Hepatocyte (in vitro differentiated cells): Measurements from ENCODE around the gene ZNF423. TPM values are rescaled to one million over a fixed set of nuclear protein-coding genes. Genes with fewer than 3 reads are reported as not detected.

Experiments used
- DNase-seq: peaks from one replicate; pipeline ENCODE4 v3.0.0-alpha.2; 2016; ENCODE audit warnings: low spot score
- H2AFZ ChIP-seq: fragments of 200-600 bp; sonication (generic); 2 replicates; pipeline ENCODE4 v1.6.0; 2016; ENCODE audit warnings: antibody characterized with exemption, mild to moderate bottlenecking
- H3K27ac ChIP-seq: fragments of 200-600 bp; sonication (generic); 2 replicates; pipeline ENCODE4 v1.5.1; 2016; ENCODE audit warnings: mild to moderate bottlenecking
- H3K27me3 ChIP-seq: fragments of 200-600 bp; sonication (generic); 2 replicates; pipeline ENCODE4 v1.6.1; 2016
- H3K36me3 ChIP-seq: fragments of 200-600 bp; sonication (generic); replicated peaks from 2 replicates; pipeline ENCODE4 v1.5.1; 2016; ENCODE audit warnings: low read depth; ENCODE audit not compliant: insufficient read depth
- H3K4me1 ChIP-seq: fragments of 200-600 bp; sonication (generic); 2 replicates; pipeline ENCODE4 v1.5.1; 2016; ENCODE audit warnings: mild to moderate bottlenecking, moderate library complexity; ENCODE audit not compliant: insufficient read depth
- H3K4me2 ChIP-seq: fragments of 200-600 bp; sonication (generic); 2 replicates; pipeline ENCODE4 v1.6.0; 2016
- H3K4me3 ChIP-seq: fragments of 200-600 bp; sonication (generic); 2 replicates; pipeline ENCODE4 v1.5.1; 2016; ENCODE audit warnings: mild to moderate bottlenecking
- H3K79me2 ChIP-seq: fragments of 200-600 bp; sonication (generic); 2 replicates; pipeline ENCODE4 v1.6.0; 2017; ENCODE audit warnings: mild to moderate bottlenecking
- H3K9me2 ChIP-seq: fragments of 200-600 bp; sonication (generic); replicated peaks from 2 replicates; pipeline ENCODE4 v1.6.0; 2017; ENCODE audit warnings: mild to moderate bottlenecking; ENCODE audit not compliant: insufficient read depth
- H3K9me3 ChIP-seq: fragments of 200-600 bp; sonication (generic); 2 replicates; pipeline ENCODE4 v1.5.1; 2016; ENCODE audit warnings: low read depth, mild to moderate bottlenecking
- H4K20me1 ChIP-seq: fragments of 200-600 bp; sonication (generic); 2 replicates; pipeline ENCODE4 v1.6.0; 2016; ENCODE audit warnings: mild to moderate bottlenecking; ENCODE audit not compliant: insufficient read depth, poor library complexity, severe bottlenecking
- CTCF ChIP-seq: fragments of 200-600 bp; sonication (generic); IDR thresholded peaks from 2 replicates; pipeline ENCODE4 v1.5.1; 2016; ENCODE audit warnings: antibody characterized with exemption, mild to moderate bottlenecking; ENCODE audit not compliant: poor library complexity
- EZH2 ChIP-seq: fragments of 200-600 bp; sonication (generic); IDR thresholded peaks from 2 replicates; pipeline ENCODE4 v1.6.1; 2016; ENCODE audit warnings: antibody characterized with exemption, mild to moderate bottlenecking, borderline replicate concordance
- EZH2phosphoT487 ChIP-seq: fragments of 200-600 bp; sonication (generic); IDR thresholded peaks from one replicate; pipeline ENCODE4 v1.6.1; 2018; ENCODE audit warnings: antibody characterized with exemption, mild to moderate bottlenecking, low read depth, moderate library complexity; ENCODE audit not compliant: unreplicated experiment, severe bottlenecking
- WGBS: methylation state at CpG from one replicate; pipeline ENCODE4 v1.1.6; 2016; ENCODE audit warnings: low lambda C conversion rate; ENCODE audit errors: missing lambda C conversion rate; 5-methylcytosine and 5-hydroxymethylcytosine counted together
- polyA plus RNA-seq: library from polyadenylated mRNA; unstranded; fragments of >200 nt; fragmentation: Nextera tagmentation; extraction: Ambion mirVana; gene quantifications from 2 replicates; pipeline ENCODE4 v1.2.1, GENCODE V29; 2016
- total RNA-seq: library from RNA; depleted of rRNA; stranded (reverse); fragments of >200 nt; gene quantifications from 2 replicates; pipeline ENCODE4 v1.2.3, GENCODE V29; 2014

ZNF423 gene
- total and polyA plus RNA-seq, 2 experiments from 2014 or later: 9.6 to 11.8 TPM

DNA sequence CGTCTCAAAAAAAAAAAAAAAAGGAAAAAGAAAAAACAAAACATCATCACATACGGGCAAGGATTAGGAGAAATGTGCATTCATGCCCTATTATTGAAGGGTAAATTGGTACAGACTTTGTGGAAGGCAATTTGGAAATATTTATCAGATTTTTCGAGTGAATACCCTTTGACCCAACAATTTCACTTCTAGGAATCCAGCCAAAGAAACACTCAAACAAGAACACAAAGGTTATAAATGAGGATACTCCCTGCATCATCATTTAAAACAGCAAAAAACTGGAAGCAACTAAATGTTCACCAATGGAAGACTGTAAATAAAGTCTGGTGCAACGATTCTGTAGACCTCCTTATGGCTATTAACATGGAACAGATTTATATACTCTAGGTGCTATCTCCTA, 12.9 kb downstream of the ZNF423 start:
- no peak overlapping the region for H3K4me3 ChIP-seq
- H4K20me1 ChIP-seq: peaks cover 10% of the 10 kb centered on the region
- no peak overlapping the region for H2AFZ ChIP-seq
- H3K36me3 ChIP-seq: no peaks in the 10 kb centered on the region
- no peak overlapping the region for H3K27ac ChIP-seq
- peaks cover 31% of the 10 kb centered on the region for H3K4me1 ChIP-seq
- H3K27me3 ChIP-seq: no peaks in the 10 kb centered on the region
- peaks cover 62% of the 10 kb centered on the region for H3K79me2 ChIP-seq
- TF ChIP-seq EZH2phosphoT487 (no peak), EZH2 (no peak), CTCF (no peak)
- H3K4me2 ChIP-seq: no peak overlapping the region
- 80% methylated on average over 4 of the region's 4 CpGs for WGBS
- DNase-seq: no peak
- H3K9me3 ChIP-seq: no peaks in the 10 kb centered on the region
- no peaks in the 10 kb centered on the region for H3K9me2 ChIP-seq

GRCh38 chr16:49839017-49839825, 16.7 kb downstream of the ZNF423 start:
- 55% methylated on average over 20 of the region's 26 CpGs for WGBS
- TF ChIP-seq CTCF (no peak), EZH2 (no peak), EZH2phosphoT487 (no peak)
- Histone ChIP-seq H3K9me2 (no peaks in the 10 kb centered on the region), H3K4me1 (peaks cover 61% of the 10 kb centered on the region), H3K4me3 (no peak overlapping the region), H4K20me1 (no peaks in the 10 kb centered on the region), H3K4me2 (peak overlapping the region; percentile 86), H3K79me2 (peaks cover 49% of the 10 kb centered on the region), H2AFZ (no peak overlapping the region), H3K27me3 (no peaks in the 10 kb centered on the region), H3K9me3 (no peaks in the 10 kb centered on the region), H3K36me3 (no peaks in the 10 kb centered on the region), H3K27ac (peak overlapping the region; percentile 98)
- no peak for DNase-seq

DNA sequence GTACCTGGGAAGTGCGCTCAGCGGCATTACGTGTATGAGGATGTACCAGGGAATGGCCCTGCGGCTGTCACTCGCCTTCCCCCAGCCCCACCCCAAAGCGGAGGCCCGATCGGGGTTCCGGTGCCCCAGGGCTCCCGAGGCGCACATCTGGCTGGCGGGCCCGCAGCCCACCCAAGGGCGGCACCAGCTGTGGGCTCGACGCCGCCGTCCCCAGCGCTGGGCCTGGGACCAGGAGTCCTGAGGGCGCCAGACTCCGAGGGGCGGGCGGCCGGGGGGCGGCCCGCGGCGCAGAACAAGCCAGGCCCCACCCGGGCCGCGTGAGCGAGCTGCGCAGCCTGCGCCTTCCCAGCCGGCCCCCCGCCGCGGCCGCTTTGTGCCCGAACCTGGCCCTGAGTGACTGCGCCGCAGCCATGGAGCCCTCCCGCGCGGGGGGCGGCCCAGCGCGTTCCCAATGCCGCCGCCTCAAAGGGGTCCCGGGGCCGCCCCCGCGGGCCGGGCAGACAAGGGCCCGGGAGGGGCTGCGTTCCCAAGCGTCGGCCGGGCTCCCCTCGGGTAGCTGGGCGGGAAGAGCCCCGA, 17.4 kb downstream of the ZNF423 start:
- 22% methylated on average over 15 of the region's 63 CpGs for WGBS
- Histone ChIP-seq H3K9me2 (no peaks in the 10 kb centered on the region), H3K36me3 (no peaks in the 10 kb centered on the region), H3K27ac (peak overlapping the region; percentile 98), H3K9me3 (no peaks in the 10 kb centered on the region), H3K4me3 (no peak overlapping the region), H3K4me2 (peak overlapping the region; percentile 86), H3K79me2 (peaks cover 53% of the 10 kb centered on the region), H3K4me1 (peaks cover 65% of the 10 kb centered on the region), H3K27me3 (no peaks in the 10 kb centered on the region), H2AFZ (no peak overlapping the region), H4K20me1 (no peaks in the 10 kb centered on the region)
- TF ChIP-seq EZH2: no peak
- TF ChIP-seq CTCF: no peak
- TF ChIP-seq EZH2phosphoT487: no peak
- DNase-seq: peak; percentile 48
